IMR-90 (cell line): Measurements from ENCODE around the gene STOX2. TPM values are rescaled to one million over a fixed set of nuclear protein-coding genes. Genes with fewer than 3 reads are reported as not detected.

Experiments used
- ATAC-seq: fragments of 200-7000 bp; cut with Tn5 transposase; 2 replicates; pipeline ENCODE4 v1.9.1; 2020; ENCODE audit warnings: low read depth, mild to moderate bottlenecking, moderate library complexity
- BruUV-seq: library from RNA; stranded (reverse); fragments of 400-500 nt; replicated peaks from 2 replicates; lab custom pipeline; 2021; lab: Mats Ljungman, UMichigan
- CTCF ChIA-PET: fragments of 300-600 bp; formaldehyde crosslinking; extraction: SDS; loops from one replicate; lab custom pipeline; 2021; ENCODE audit warnings: antibody characterized with exemption; lab: Yijun Ruan, JAX
- POLR2A ChIA-PET: fragments of 300-600 bp; sonication (Branson Sonifier 250); formaldehyde crosslinking; loops from one replicate; lab custom pipeline; 2022; ENCODE audit warnings: antibody characterized with exemption; ENCODE audit not compliant: unreplicated experiment; lab: Charles Lee
- DNase-seq: peaks from one replicate; pipeline ENCODE4 v3.0.0; 2013
- H2AFZ ChIP-seq: replicated peaks from 2 replicates; pipeline ENCODE3; 2013; ENCODE audit warnings: low read length, mild to moderate bottlenecking; ENCODE audit not compliant: poor library complexity
- H2AK5ac ChIP-seq: 2 replicates; pipeline ENCODE4 v1.6.1; 2013; ENCODE audit warnings: low read depth, low read length, inconsistent platforms
- H2AK9ac ChIP-seq: replicated peaks from 2 replicates; pipeline ENCODE3; 2013; ENCODE audit warnings: mild to moderate bottlenecking, low read depth, low read length, moderate library complexity; ENCODE audit not compliant: poor library complexity
- H2BK120ac ChIP-seq: 2 replicates; pipeline ENCODE4 v1.6.1; 2013; ENCODE audit warnings: low read depth, low read length, inconsistent platforms
- H2BK15ac ChIP-seq: 3 replicates; pipeline ENCODE4 v1.6.1; 2013; ENCODE audit warnings: low read depth, low read length, inconsistent platforms
- H2BK20ac ChIP-seq: 2 replicates; pipeline ENCODE4 v1.6.1; 2013; ENCODE audit warnings: low read depth, mild to moderate bottlenecking, inconsistent platforms, low read length, moderate library complexity
- H2BK5ac ChIP-seq: 2 replicates; pipeline ENCODE4 v1.6.1; 2013; ENCODE audit warnings: mild to moderate bottlenecking, low read depth, low read length, inconsistent platforms; ENCODE audit not compliant: poor library complexity, severe bottlenecking
- H3K14ac ChIP-seq: replicated peaks from 2 replicates; pipeline ENCODE4 v1.6.1; 2013; ENCODE audit warnings: low read depth, low read length, inconsistent platforms
- H3K18ac ChIP-seq: 2 replicates; pipeline ENCODE4 v1.6.1; 2013; ENCODE audit warnings: low read depth, low read length, control low read depth
- H3K23ac ChIP-seq: 2 replicates; pipeline ENCODE4 v1.6.1; 2013; ENCODE audit warnings: low read depth, low read length, inconsistent platforms
- H3K27ac ChIP-seq: 2 replicates; pipeline ENCODE4 v1.5.1; 2013; ENCODE audit warnings: mild to moderate bottlenecking, control low read depth, low read length; ENCODE audit not compliant: insufficient read depth
- H3K27me3 ChIP-seq: 2 replicates; pipeline ENCODE4 v1.6.1; 2013; ENCODE audit warnings: low read length; ENCODE audit not compliant: control insufficient read depth, insufficient read depth
- H3K36me3 ChIP-seq: 2 replicates; pipeline ENCODE4 v1.6.1; 2013; ENCODE audit warnings: low read length, mixed read lengths; ENCODE audit not compliant: control insufficient read depth, insufficient read depth
- H3K4ac ChIP-seq: 2 replicates; pipeline ENCODE4 v1.6.1; 2013; ENCODE audit warnings: low read depth, low read length, inconsistent platforms
- H3K4me1 ChIP-seq: 2 replicates; pipeline ENCODE4 v1.6.1; 2013; ENCODE audit warnings: low read length, mixed read lengths; ENCODE audit not compliant: control insufficient read depth, insufficient read depth
- H3K4me2 ChIP-seq: 2 replicates; pipeline ENCODE4 v1.6.1; 2013; ENCODE audit warnings: low read depth, mild to moderate bottlenecking, control low read depth, low read length, moderate library complexity
- H3K4me3 ChIP-seq: 2 replicates; pipeline ENCODE4 v1.5.1; 2013; ENCODE audit warnings: low read depth, mild to moderate bottlenecking, control low read depth, low read length, moderate library complexity; ENCODE audit not compliant: insufficient read depth
- H3K56ac ChIP-seq: 2 replicates; pipeline ENCODE4 v1.6.1; 2013; ENCODE audit warnings: low read length, inconsistent platforms; ENCODE audit not compliant: insufficient read depth; ENCODE audit errors: extremely low read depth
- H3K79me1 ChIP-seq, 2 experiments: 2 replicates each; pipeline ENCODE4 v1.6.1; 2013; ENCODE audit warnings: low read length in 2 of 2, inconsistent platforms in 1 of 2, low read depth in 1 of 2
- H3K9ac ChIP-seq: 2 replicates; pipeline ENCODE4 v1.6.1; 2013; ENCODE audit warnings: low read depth, low read length, control low read depth
- H3K9me1 ChIP-seq: 2 replicates; pipeline ENCODE4 v1.6.1; 2013; ENCODE audit warnings: low read length, inconsistent platforms; ENCODE audit not compliant: insufficient read depth
- H3K9me3 ChIP-seq: 2 replicates; pipeline ENCODE4 v1.6.1; 2013; ENCODE audit warnings: low read length; ENCODE audit not compliant: control insufficient read depth, insufficient read depth
- H4K20me1 ChIP-seq: 2 replicates; pipeline ENCODE4 v1.6.1; 2013; ENCODE audit warnings: low read length, inconsistent platforms; ENCODE audit not compliant: insufficient read depth
- H4K5ac ChIP-seq: 2 replicates; pipeline ENCODE4 v1.6.1; 2013; ENCODE audit warnings: mild to moderate bottlenecking, low read depth, low read length, control low read depth
- H4K8ac ChIP-seq, 2 experiments: 2 replicates each; pipeline ENCODE4 v1.6.1; 2013; ENCODE audit warnings: low read depth in 2 of 2, low read length in 2 of 2, control low read depth in 1 of 2, inconsistent platforms in 1 of 2
- H4K91ac ChIP-seq: 2 replicates; pipeline ENCODE4 v1.6.1; 2013; ENCODE audit warnings: low read depth, low read length, inconsistent platforms; ENCODE audit not compliant: insufficient read depth
- BHLHE40 ChIP-seq: fragments of 150-350 bp; IDR thresholded peaks from 2 replicates; pipeline ENCODE4 v1.6.1; 2016; ENCODE audit warnings: mild to moderate bottlenecking, low read depth, low read length
- CEBPB ChIP-seq: IDR thresholded peaks from 2 replicates; pipeline ENCODE4 v1.6.1; 2012; ENCODE audit warnings: low read depth, low read length, improper control_type of control experiment
- CHD1 ChIP-seq: IDR thresholded peaks from 2 replicates; pipeline ENCODE4 v1.6.1; 2012; ENCODE audit warnings: low read depth, low read length, improper control_type of control experiment
- FOS ChIP-seq: fragments of 150-350 bp; IDR thresholded peaks from 2 replicates; pipeline ENCODE4 v1.6.1; 2016; ENCODE audit warnings: low read depth, low read length
- MAFK ChIP-seq: IDR thresholded peaks from 2 replicates; pipeline ENCODE4 v1.6.1; 2012; ENCODE audit warnings: low read depth, low read length, improper control_type of control experiment
- MAZ ChIP-seq: IDR thresholded peaks from 2 replicates; pipeline ENCODE4 v1.6.1; 2012; ENCODE audit warnings: low read depth, mild to moderate bottlenecking, low read length, improper control_type of control experiment, moderate library complexity, borderline replicate concordance
- NFE2L2 ChIP-seq: fragments of 150-350 bp; IDR thresholded peaks from 2 replicates; pipeline ENCODE4 v1.6.1; 2016; ENCODE audit warnings: low read depth, mild to moderate bottlenecking, low read length
- RAD21 ChIP-seq: IDR thresholded peaks from 2 replicates; pipeline ENCODE4 v1.6.1; 2012; ENCODE audit warnings: low read length, improper control_type of control experiment
- RFX5 ChIP-seq: IDR thresholded peaks from 2 replicates; pipeline ENCODE4 v1.8.0; 2012; ENCODE audit warnings: low read depth, mild to moderate bottlenecking, low read length, moderate library complexity
- USF2 ChIP-seq: fragments of 150-350 bp; IDR thresholded peaks from 2 replicates; pipeline ENCODE4 v1.6.1; 2017; ENCODE audit warnings: mild to moderate bottlenecking, antibody characterized with exemption, low read length, low read depth
- dilution Hi-C: fragments of 300-500 bp; cut with HindIII; formaldehyde crosslinking; loops from one replicate; pipeline ENCODE4 v1.14.3; 2018; ENCODE audit warnings: low sequenced_read_pairs; ENCODE audit not compliant: unreplicated experiment
- in situ Hi-C: fragments of 300-500 bp; cut with MboI; formaldehyde crosslinking; loops from 3 replicates; pipeline ENCODE4 v1.14.3; 2019; ENCODE audit warnings: low sequenced_read_pairs, inconsistent platforms, mixed read lengths
- intact Hi-C: fragments of 100-400 bp; cut with micrococcal nuclease; formaldehyde crosslinking; loops from 2 replicates; pipeline ENCODE4 v1.10.0; 2022
- polyA plus RNA-seq, 3 experiments: library from polyadenylated mRNA; depleted of rRNA; stranded (reverse); fragments of >200 nt; gene quantifications; 2 replicates each; pipeline ENCODE4 v1.2.3, GENCODE V29; 2012; ENCODE audit warnings: low replicate concordance in 1 of 3
- total RNA-seq: library from RNA; depleted of rRNA; stranded (reverse); fragments of >200 nt; gene quantifications from 2 replicates; pipeline ENCODE4 v1.2.3, GENCODE V29; 2012

Gene STOX2
- total and polyA plus RNA-seq, 2 of the 4 experiments (the other 2 are of a cell fraction): 1.1 to 5.4 TPM

DNA sequence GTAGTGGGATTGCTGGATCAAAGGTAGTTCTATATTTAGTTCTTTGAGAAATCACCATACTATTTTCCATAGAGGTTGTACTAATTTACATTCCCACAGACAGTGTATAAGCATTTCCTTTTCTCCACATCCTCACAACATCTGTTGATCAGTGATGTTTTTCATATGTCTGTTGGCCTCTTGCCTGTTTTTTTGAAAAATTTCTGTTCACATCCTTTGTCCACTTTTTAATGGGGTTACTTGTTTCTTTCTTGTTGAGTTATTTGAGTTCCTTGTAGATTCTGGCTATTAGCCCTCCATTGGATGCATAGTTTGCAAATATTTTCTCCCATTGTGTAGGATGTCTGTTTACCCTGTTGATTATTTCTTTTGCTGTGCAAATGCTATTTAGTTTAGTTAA lies 72.6 kb downstream of the STOX2 start:
- no peak overlapping the region for H3K18ac ChIP-seq
- H3K4ac ChIP-seq: no peak overlapping the region
- no peak overlapping the region for H3K23ac ChIP-seq
- no peak overlapping the region for H2BK120ac ChIP-seq
- in situ Hi-C loops (no loop called here), dilution Hi-C loops (no loop called here), intact Hi-C loops (no loop called here)
- H3K9me3 ChIP-seq: no peaks in the 10 kb centered on the region
- ChIA-PET POLR2A (no interaction called here), CTCF (no interaction called here)
- H4K20me1 ChIP-seq: no peaks in the 10 kb centered on the region
- H2AFZ ChIP-seq: no peak overlapping the region
- H3K56ac ChIP-seq: no peak overlapping the region
- no peak overlapping the region for H4K5ac ChIP-seq
- no peak overlapping the region for H2BK15ac ChIP-seq
- H3K9ac ChIP-seq: no peak overlapping the region
- H3K14ac ChIP-seq: no peak overlapping the region
- H2BK5ac ChIP-seq: no peak overlapping the region
- TF ChIP-seq CHD1 (no peak), MAFK (no peak), FOS (no peak), BHLHE40 (no peak), CEBPB (no peak), USF2 (no peak), NFE2L2 (no peak), RAD21 (no peak), MAZ (no peak), RFX5 (no peak)
- no peak for DNase-seq
- H4K91ac ChIP-seq: no peak overlapping the region
- no peak overlapping the region for H2AK9ac ChIP-seq
- no peak overlapping the region for H3K4me2 ChIP-seq
- BruUV-seq: no TSS peak
- no peak overlapping the region for H2BK20ac ChIP-seq
- no peak overlapping the region for H3K4me3 ChIP-seq
- H3K79me1 ChIP-seq: no peaks in the 10 kb centered on the region
- H2AK5ac ChIP-seq: no peak overlapping the region
- no peaks in the 10 kb centered on the region for H3K27me3 ChIP-seq
- no peaks in the 10 kb centered on the region for H3K9me1 ChIP-seq
- H3K36me3 ChIP-seq: no peaks in the 10 kb centered on the region
- no peaks in the 10 kb centered on the region for H3K4me1 ChIP-seq
- 0 out of 2 replicates have a peak, but pooled peaks have one; percentile 14 for ATAC-seq
- H4K8ac ChIP-seq: no peak overlapping the region
- H3K27ac ChIP-seq: no peak overlapping the region
